Body of pancreas (tissue), 4 donors: ENCODE results near the gene COBL. TPM values are rescaled to one million over a fixed set of nuclear protein-coding genes. Genes with fewer than 3 reads are reported as not detected.
A peak's percentile ranks its signal among the peaks of the same experiment; 100 is the strongest.

Experiments used
- ATAC-seq: fragments of 150-250 bp; one replicate; pipeline ENCODE4 v1.9.1; 2016
- DNase-seq, 4 donors: peaks; one replicate each; pipeline ENCODE4 v3.0.0-alpha.2; 2019
- H3K27ac ChIP-seq, 4 donors: fragments of 200-600 bp; sonication (generic); 1 replicate in 3 of 4; 2 replicates in 1 of 4; pipeline versions ENCODE4 v1.5.1 to v1.6.1; 2016 to 2019; ENCODE audit warnings: mild to moderate bottlenecking in 1 of 4, mixed read lengths in 1 of 4, moderate library complexity in 1 of 4
- H3K27me3 ChIP-seq, 2 donors: fragments of 200-600 bp; sonication (generic); one replicate each; pipeline ENCODE4 v1.6.0; 2016; ENCODE audit warnings: mild to moderate bottlenecking in 1 of 2
- H3K36me3 ChIP-seq, 2 donors: fragments of 200-600 bp; sonication (generic); replicated peaks in 1 of 2; 2 replicates each; pipeline ENCODE4 v1.5.1; 2016; ENCODE audit warnings: low read depth in 2 of 2; ENCODE audit not compliant: insufficient read depth in 1 of 2
- H3K4me1 ChIP-seq: fragments of 200-600 bp; sonication (generic); one replicate; pipeline ENCODE4 v1.6.0; 2016
- H3K4me3 ChIP-seq, 2 donors: fragments of 200-600 bp; sonication (generic); 1 replicate in 1 of 2; 2 replicates in 1 of 2; pipeline ENCODE4 v1.5.1; 2016 to 2019
- H3K9me3 ChIP-seq, 3 donors: fragments of 200-600 bp; sonication (generic); 1 replicate in 2 of 3; 2 replicates in 1 of 3; pipeline ENCODE4 v1.5.1; 2016
- POLR2A ChIP-seq, 3 donors: fragments of 450-650 bp; IDR thresholded peaks; one replicate each; pipeline ENCODE4 v1.6.1; 2016; ENCODE audit warnings: antibody characterized with exemption in 3 of 3, mild to moderate bottlenecking in 2 of 3
- WGBS, 2 donors: methylation state at CpG; one replicate each; pipeline ENCODE4 v1.1.5; 2017; 5-methylcytosine and 5-hydroxymethylcytosine counted together
- intact Hi-C: fragments of 100-400 bp; cut with DNase I; formaldehyde crosslinking; loops from one replicate; pipeline ENCODE4 v1.15.1; 2023
- total RNA-seq, 2 donors: library from RNA; depleted of rRNA; stranded (reverse); fragments of >200 nt; gene quantifications; one replicate each; pipeline ENCODE4 v1.1.0, GENCODE V29; 2016
- TF ChIP-seq, protein P1 (sequence below), 7 experiments: fragments of 450-650 bp in 4 of 7; fragments of 200-600 bp in 3 of 7; sonication (generic) in 3 of 7; IDR thresholded peaks; one replicate each; pipeline ENCODE4 v1.5.1; 2016 to 2019; ENCODE audit warnings: antibody characterized with exemption in 7 of 7

The COBL gene
- total RNA-seq, 2 donors from 2014 or later: 22.3 to 25.4 TPM

DNA sequence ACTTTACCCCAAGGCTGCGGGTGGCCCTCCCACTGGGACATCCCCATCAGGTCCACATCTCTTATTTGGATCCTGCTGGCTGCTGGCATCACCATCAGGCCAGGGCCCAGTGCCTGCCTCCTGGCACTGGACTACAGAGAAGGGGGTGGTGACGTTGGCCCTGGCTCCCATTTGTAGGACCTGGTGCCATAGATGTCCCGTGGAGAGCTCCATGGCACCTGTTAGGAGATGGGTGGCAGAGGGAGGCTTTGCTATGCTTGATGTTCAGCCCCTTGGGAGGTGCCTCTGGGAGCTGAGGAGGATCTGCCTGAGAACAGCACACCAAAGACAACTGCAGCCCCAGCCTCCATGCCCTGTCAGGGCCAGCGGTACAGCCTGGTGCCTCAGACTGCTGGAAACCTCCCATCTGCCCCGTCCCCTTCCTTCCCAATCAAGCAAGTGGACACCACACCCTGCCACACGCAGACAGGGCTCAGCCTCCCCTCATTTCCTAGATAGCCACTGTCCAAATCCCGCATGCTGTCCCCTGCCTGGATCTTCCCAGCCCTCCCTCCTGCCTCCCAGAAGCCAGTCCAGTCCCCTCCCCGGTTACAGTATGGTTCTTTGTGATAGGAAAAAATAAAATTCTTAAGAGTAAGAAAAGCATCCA, 303.9 kb downstream of the COBL start:
- no peak overlapping the region for H3K4me3 ChIP-seq
- intact Hi-C loops: no loop called here
- H3K27me3 ChIP-seq: no peaks in the 10 kb centered on the region
- no peak for TF ChIP-seq POLR2A (IDR thresholded peaks at IDR 0.05)
- TF ChIP-seq, protein P1, sequence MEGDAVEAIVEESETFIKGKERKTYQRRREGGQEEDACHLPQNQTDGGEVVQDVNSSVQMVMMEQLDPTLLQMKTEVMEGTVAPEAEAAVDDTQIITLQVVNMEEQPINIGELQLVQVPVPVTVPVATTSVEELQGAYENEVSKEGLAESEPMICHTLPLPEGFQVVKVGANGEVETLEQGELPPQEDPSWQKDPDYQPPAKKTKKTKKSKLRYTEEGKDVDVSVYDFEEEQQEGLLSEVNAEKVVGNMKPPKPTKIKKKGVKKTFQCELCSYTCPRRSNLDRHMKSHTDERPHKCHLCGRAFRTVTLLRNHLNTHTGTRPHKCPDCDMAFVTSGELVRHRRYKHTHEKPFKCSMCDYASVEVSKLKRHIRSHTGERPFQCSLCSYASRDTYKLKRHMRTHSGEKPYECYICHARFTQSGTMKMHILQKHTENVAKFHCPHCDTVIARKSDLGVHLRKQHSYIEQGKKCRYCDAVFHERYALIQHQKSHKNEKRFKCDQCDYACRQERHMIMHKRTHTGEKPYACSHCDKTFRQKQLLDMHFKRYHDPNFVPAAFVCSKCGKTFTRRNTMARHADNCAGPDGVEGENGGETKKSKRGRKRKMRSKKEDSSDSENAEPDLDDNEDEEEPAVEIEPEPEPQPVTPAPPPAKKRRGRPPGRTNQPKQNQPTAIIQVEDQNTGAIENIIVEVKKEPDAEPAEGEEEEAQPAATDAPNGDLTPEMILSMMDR (IDR thresholded peaks at IDR 0.05): no peak
- H3K4me1 ChIP-seq: peaks cover 4% of the 10 kb centered on the region
- 92 to 94% methylated on average over 6 to 8 of the region's 8 CpGs for WGBS, 2 donors
- no peak overlapping the region for H3K27ac ChIP-seq
- DNase-seq: no peak
- no peaks in the 10 kb centered on the region for H3K36me3 ChIP-seq
- no peak for ATAC-seq
- no peaks in the 10 kb centered on the region for H3K9me3 ChIP-seq

DNA sequence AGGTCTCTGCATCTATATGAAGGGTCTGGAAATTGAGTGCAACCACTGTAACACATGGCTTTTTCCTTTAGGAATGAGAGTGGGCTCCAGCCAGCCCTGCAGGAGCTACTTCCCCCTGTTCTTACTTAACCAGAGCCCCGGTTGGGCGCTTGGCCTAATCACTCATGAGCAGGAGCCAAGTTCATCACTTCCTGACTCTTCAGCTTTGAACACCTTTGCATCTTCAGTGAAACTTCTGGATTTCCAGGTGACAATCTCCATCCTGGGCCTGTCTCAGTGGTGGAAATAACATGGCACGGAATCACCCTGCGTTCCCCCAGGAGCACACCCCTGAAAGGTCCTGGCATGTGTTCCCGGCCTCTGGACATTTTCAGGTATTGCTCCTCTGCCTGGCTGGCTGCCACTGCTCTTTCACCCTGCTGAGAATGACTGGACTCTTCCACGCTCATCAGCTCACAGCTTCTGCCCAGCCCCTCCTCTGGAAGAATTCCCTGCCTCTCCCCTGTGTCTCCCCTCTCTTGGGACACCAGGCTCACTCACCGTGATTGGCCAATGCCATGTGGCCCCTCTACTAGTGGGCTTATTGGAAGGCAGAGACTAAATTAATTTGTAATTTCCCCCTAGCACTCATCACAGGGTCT, 304.8 kb downstream of the COBL start:
- ATAC-seq (no peak), DNase-seq (no peak)
- WGBS, 2 donors: 79 to 82% methylated on average over 7 of the region's 7 CpGs
- H3K4me3 ChIP-seq: no peak overlapping the region
- H3K36me3 ChIP-seq: no peaks in the 10 kb centered on the region
- no peaks in the 10 kb centered on the region for H3K27me3 ChIP-seq
- intact Hi-C loops: no loop called here
- no peak overlapping the region for H3K27ac ChIP-seq
- no peak for TF ChIP-seq POLR2A (IDR thresholded peaks at IDR 0.05)
- TF ChIP-seq, protein P1 (IDR thresholded peaks at IDR 0.05): no peak
- H3K4me1 ChIP-seq: peaks cover 4% of the 10 kb centered on the region
- no peaks in the 10 kb centered on the region for H3K9me3 ChIP-seq

DNA sequence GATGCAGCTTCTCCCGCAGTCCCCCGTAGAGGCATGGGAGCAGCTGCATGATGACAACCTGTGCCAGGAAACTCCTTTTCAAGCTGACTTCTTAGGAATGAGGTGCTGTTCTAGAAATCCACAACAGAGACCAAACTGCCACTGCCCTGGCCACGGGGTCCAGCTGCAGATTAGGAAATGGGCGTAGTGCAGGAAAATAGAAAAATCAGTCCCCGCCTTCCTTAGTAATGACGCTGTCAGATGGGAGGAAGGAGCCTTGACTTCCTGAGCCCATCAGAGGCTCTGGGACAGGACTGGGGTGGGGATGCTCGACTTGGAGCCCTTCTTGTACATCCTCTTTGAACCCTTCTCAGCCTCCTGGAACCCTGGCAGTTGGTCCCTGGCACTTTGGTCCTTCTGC, 306.1 kb downstream of the COBL start:
- TF ChIP-seq, protein P1 (IDR thresholded peaks at IDR 0.05): no peak
- TF ChIP-seq POLR2A (IDR thresholded peaks at IDR 0.05): no peak
- H3K27me3 ChIP-seq: no peaks in the 10 kb centered on the region
- H3K4me3 ChIP-seq: no peak overlapping the region
- ATAC-seq (no peak), DNase-seq (no peak)
- H3K9me3 ChIP-seq: no peaks in the 10 kb centered on the region
- intact Hi-C loops: no loop called here
- 88 to 89% methylated on average over 6 to 7 of the region's 7 CpGs for WGBS, 2 donors
- no peaks in the 10 kb centered on the region for H3K36me3 ChIP-seq
- no peak overlapping the region for H3K27ac ChIP-seq
- peaks cover 9% of the 10 kb centered on the region for H3K4me1 ChIP-seq

DNA sequence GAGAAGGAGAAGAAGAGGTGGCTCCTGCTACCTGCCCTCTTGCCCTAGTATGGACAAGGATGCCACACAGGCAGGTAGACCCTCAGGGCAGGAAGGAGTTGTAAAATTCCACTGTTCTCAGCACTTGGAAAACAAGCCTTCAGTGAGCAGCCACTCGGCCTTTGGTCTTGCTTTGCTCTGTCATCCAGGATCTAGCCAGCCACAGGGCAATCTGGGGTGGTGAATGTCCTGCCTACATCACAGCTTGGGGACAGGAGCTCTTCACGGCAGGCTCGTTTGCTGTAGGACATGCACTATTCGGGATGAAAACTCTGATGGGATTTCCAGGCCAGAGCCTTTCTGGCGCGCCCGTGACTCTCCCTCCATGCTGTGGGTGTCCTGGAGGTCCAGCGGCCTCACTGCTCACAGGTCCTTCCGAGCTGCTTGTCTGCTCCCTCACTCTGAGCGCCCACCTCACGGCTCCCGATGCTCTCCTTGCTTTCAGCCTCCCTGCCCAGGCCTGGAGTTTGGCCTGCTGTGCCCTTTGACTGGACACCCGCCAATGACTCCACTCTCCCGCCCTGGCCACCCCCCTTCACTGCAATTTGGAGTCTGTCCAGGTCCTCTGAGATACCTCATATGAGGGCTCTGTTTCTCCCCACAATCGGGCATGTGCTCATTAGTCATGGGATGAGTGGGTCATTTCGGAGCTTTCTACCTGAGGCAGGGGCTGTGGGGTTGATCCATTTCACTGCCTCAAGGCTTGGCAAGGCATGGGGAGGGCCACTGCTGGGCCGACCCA, 306.7 kb downstream of the COBL start:
- ATAC-seq (peak; percentile 39), DNase-seq (peak in 3 of 4 donors; percentile 36 to 59 (median 48))
- Histone ChIP-seq H3K4me1 (peaks cover 9% of the 10 kb centered on the region), H3K27me3 (no peaks in the 10 kb centered on the region), H3K27ac (no peak overlapping the region), H3K36me3 (no peaks in the 10 kb centered on the region), H3K9me3 (no peaks in the 10 kb centered on the region), H3K4me3 (no peak overlapping the region)
- intact Hi-C loops: no loop called here
- WGBS, 2 donors: 66 to 75% methylated on average over 17 of the region's 17 CpGs
- TF ChIP-seq, protein P1 (IDR thresholded peaks at IDR 0.05): no peak
- TF ChIP-seq POLR2A (IDR thresholded peaks at IDR 0.05): no peak
